MCF 10A (cell line): ENCODE measurements around the gene GRID1. TPM values are rescaled to one million over a fixed set of nuclear protein-coding genes. Genes with fewer than 3 reads are reported as not detected.

Experiments used
- BruUV-seq: library from RNA; stranded (reverse); fragments of 400-500 nt; replicated peaks from 2 replicates; lab custom pipeline; 2021; lab: Mats Ljungman, UMichigan
- CTCF ChIA-PET: fragments of 300-600 bp; sonication (Branson Sonifier 250); formaldehyde crosslinking; extraction: SDS; loops from one replicate; lab custom pipeline; 2021; ENCODE audit warnings: antibody characterized with exemption, inconsistent platforms; lab: Yijun Ruan, JAX
- POLR2A ChIA-PET: fragments of 300-600, 350-650 bp; sonication (Branson Sonifier 250); formaldehyde crosslinking; extraction: SDS; loops from one replicate; lab custom pipeline; 2020; ENCODE audit warnings: antibody characterized with exemption, inconsistent platforms; lab: Yijun Ruan, JAX
- DNase-seq: peaks from one replicate; pipeline ENCODE4 v3.0.0-alpha.2; 2018; ENCODE audit not compliant: unreplicated experiment
- H3K27ac Mint-ChIP-seq: one replicate; pipeline ENCODE4 v1.8.0; 2022; ENCODE audit warnings: mild to moderate bottlenecking, low read depth, mixed read lengths; ENCODE audit not compliant: unreplicated experiment
- H3K27me3 Mint-ChIP-seq: one replicate; pipeline ENCODE4 v1.8.0; 2022; ENCODE audit warnings: mixed read lengths; ENCODE audit not compliant: insufficient read depth, unreplicated experiment
- H3K36me3 Mint-ChIP-seq: one replicate; pipeline ENCODE4 v1.8.0; 2022; ENCODE audit warnings: mild to moderate bottlenecking, moderate library complexity, mixed read lengths; ENCODE audit not compliant: insufficient read depth, unreplicated experiment
- H3K4me1 Mint-ChIP-seq: one replicate; pipeline ENCODE4 v1.8.0; 2022; ENCODE audit warnings: mixed read lengths; ENCODE audit not compliant: insufficient read depth, unreplicated experiment
- H3K4me3 Mint-ChIP-seq: one replicate; pipeline ENCODE4 v1.8.0; 2022; ENCODE audit warnings: mild to moderate bottlenecking, moderate library complexity, mixed read lengths; ENCODE audit not compliant: unreplicated experiment
- H3K9me3 Mint-ChIP-seq: one replicate; pipeline ENCODE4 v1.8.0; 2022; ENCODE audit warnings: mixed read lengths; ENCODE audit not compliant: unreplicated experiment
- CTCF ChIP-seq: fragments of 200-600 bp; IDR thresholded peaks from one replicate; pipeline ENCODE4 v1.8.0; 2022; ENCODE audit warnings: antibody characterized with exemption, mild to moderate bottlenecking; ENCODE audit not compliant: unreplicated experiment
- intact Hi-C: fragments of 100-400 bp; cut with micrococcal nuclease; formaldehyde crosslinking; loops from 2 replicates; pipeline ENCODE4 v1.14.1; 2022
- total RNA-seq: library from RNA; stranded (reverse); gene quantifications from 2 replicates; pipeline ENCODE4 v1.2.3, GENCODE V29; 2022

The GRID1 gene
- total RNA-seq, 1 experiment from 2014 or later: not detected

GRCh38 chr10:86136934-86137333, 229.7 kb downstream of the GRID1 start:
- Mint-ChIP-seq H3K9me3 (peaks cover 27% of the 10 kb centered on the region), H3K4me3 (no peak overlapping the region), H3K27ac (no peak overlapping the region), H3K36me3 (no peaks in the 10 kb centered on the region), H3K4me1 (no peaks in the 10 kb centered on the region), H3K27me3 (no peaks in the 10 kb centered on the region)
- DNase-seq: no peak
- no TSS peak for BruUV-seq
- POLR2A ChIA-PET: no interaction called here
- TF ChIP-seq CTCF: no peak
- intact Hi-C loops: no loop called here
- CTCF ChIA-PET: no interaction called here

- no peak overlapping the region for H3K27ac Mint-ChIP-seq
- intact Hi-C loops: no loop called here
- H3K27me3 Mint-ChIP-seq: no peaks in the 10 kb centered on the region
- ChIA-PET POLR2A (no interaction called here), CTCF (no interaction called here)
- no peaks in the 10 kb centered on the region for H3K36me3 Mint-ChIP-seq
- H3K4me3 Mint-ChIP-seq: no peak overlapping the region
- H3K4me1 Mint-ChIP-seq: no peaks in the 10 kb centered on the region
- peaks cover 23% of the 10 kb centered on the region for H3K9me3 Mint-ChIP-seq
- no TSS peak for BruUV-seq
- TF ChIP-seq CTCF: no peak
- no peak for DNase-seq
Measured at GRCh38 chr10:86135191-86135590, 231.4 kb downstream of the GRID1 start.

- no peak for TF ChIP-seq CTCF
- ChIA-PET POLR2A (no interaction called here), CTCF (interaction anchor here (0.7 kb wide), 1 partner anchor 1506 kb away, joined by 4 read pairs; no protein-coding TSS in a partner anchor)
- Mint-ChIP-seq H3K27ac (no peak overlapping the region), H3K4me1 (no peaks in the 10 kb centered on the region), H3K4me3 (no peak overlapping the region), H3K9me3 (peaks cover 20% of the 10 kb centered on the region), H3K27me3 (no peaks in the 10 kb centered on the region), H3K36me3 (no peaks in the 10 kb centered on the region)
- no TSS peak for BruUV-seq
- intact Hi-C loops: no loop called here
- no peak for DNase-seq
Measured at GRCh38 chr10:86130737-86131475, 235.7 kb downstream of the GRID1 start.

- Mint-ChIP-seq H3K9me3 (peaks cover 20% of the 10 kb centered on the region), H3K4me1 (no peaks in the 10 kb centered on the region), H3K36me3 (no peaks in the 10 kb centered on the region), H3K27ac (no peak overlapping the region), H3K27me3 (no peaks in the 10 kb centered on the region), H3K4me3 (no peak overlapping the region)
- no peak for DNase-seq
- POLR2A ChIA-PET: no interaction called here
- TF ChIP-seq CTCF: no peak
- no TSS peak for BruUV-seq
- CTCF ChIA-PET: interaction anchor here (0.5 kb wide), 1 partner anchor 26 kb away, joined by 3 read pairs; no protein-coding TSS in a partner anchor
- intact Hi-C loops: no loop called here
Measured at GRCh38 chr10:86130041-86130440, 236.6 kb downstream of the GRID1 start.
